RWPE1 (cell line): ENCODE results near the gene LRCH1.

Experiments used
- CTCF ChIA-PET: fragments of 350-600 bp; sonication (Branson Sonifier 250); formaldehyde crosslinking; extraction: SDS; loops from one replicate; lab custom pipeline; 2021; lab: Yijun Ruan, JAX
- POLR2A ChIA-PET: fragments of 400-600 bp; formaldehyde crosslinking; extraction: SDS; loops from one replicate; lab custom pipeline; 2020; ENCODE audit warnings: antibody characterized with exemption; ENCODE audit not compliant: low non-redundant PET; lab: Yijun Ruan, JAX
- DNase-seq: peaks from one replicate; pipeline ENCODE4 v3.0.0; 2012; ENCODE audit warnings: low spot score
- H3K27ac ChIP-seq: fragments of 450-650 bp; 2 replicates; pipeline ENCODE4 v1.5.1; 2017
- CTCF ChIP-seq: fragments of 450-650 bp; conservative IDR thresholded peaks from 2 replicates; pipeline ENCODE4 v1.5.1; 2017; ENCODE audit warnings: low read depth, mild to moderate bottlenecking

LRCH1 gene

DNA sequence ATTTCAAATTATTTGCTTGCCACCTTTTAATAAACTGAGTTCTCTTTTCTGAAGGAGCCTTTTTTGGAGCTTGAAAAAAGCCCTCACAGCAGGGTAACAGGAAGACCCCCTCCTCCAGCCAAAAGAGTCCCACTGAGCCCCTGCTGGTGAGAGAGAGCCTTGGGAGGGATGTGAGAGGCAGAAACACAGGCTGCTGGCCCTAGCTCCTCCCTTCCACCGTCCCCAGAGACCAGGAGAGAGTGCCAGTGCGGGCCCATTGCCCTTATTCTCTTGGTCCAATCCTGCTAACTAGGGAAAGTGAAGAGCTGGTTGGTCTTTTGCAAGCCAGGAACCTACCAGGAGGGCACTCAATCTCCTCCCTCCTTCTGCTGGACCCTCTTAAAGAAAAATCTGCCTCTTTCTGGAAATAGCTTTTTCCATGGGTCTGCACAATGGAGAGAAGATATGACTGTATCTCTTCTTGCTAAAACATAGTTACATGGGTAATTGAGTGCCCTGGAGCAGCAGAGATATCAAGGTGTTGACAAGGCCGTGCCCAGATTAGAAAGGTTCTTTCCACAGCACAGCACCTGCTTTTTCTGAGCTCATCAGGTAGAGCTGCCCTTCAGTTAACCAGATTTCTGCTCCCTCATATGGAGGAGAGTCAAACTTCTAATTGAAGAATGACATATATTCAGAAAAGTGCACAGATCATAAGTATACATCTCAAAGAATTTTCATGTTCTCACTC, 113.9 kb downstream of the LRCH1 start:
- no peak overlapping the region for H3K27ac ChIP-seq
- no peak for DNase-seq
- TF ChIP-seq CTCF, result no peak
- ChIA-PET CTCF (no interaction called here), POLR2A (interaction anchor here (0.5 kb wide), 1 partner anchor 1037 kb away, joined by 3 read pairs; no protein-coding TSS in a partner anchor)

DNA sequence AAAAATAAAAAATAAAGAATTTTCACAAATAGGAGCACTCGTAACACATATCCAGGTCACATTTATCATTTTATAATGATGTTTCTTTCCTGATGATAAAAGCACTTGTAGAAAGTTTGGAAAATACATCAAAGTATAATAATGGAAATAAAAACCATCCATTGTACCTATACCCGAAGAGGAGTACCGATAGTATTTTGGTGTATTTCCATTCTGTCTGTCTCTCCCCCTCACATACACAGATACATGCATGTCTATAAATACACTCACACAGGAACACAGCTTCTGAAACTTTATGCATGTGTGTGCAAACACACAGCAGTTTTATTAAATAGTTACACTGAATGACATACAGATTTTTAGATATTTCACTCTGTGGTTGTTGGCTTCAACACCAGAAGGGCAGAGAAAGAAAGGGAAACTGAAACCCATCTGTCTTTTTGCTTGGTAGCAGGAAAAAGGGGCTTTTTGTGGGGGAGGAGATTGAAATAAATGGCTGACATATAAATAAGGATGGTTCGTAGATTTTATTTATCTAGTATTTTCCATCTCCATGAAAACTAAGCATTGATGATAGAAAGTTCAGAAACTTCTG, 114.8 kb downstream of the LRCH1 start:
- CTCF ChIA-PET, result no interaction called here
- no peak for DNase-seq
- POLR2A ChIA-PET, result no interaction called here
- H3K27ac ChIP-seq, result no peak overlapping the region
- no peak for TF ChIP-seq CTCF

DNA sequence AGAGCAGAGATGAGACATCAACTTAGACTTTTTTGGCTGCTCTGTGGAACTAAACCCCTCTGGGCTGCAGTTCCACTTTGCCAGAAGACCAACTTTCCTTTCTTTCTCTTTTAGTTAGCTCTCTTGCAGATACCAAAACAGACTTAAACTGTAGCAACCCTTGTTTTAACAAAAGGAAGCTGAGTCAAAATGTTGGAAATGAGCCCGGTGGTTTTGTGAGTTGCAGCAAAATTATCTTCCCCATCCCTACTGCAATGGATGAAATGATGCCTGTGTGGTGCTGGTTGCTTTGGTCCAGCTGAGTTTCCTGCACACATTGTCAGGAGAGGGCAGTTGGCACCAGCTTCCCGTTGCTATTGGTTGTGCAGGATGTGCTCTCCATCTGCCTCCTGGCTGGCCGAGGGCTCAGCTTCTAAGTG, 115.3 kb downstream of the LRCH1 start:
- DNase-seq, result peak; percentile 10
- CTCF ChIA-PET, result no interaction called here

DNA sequence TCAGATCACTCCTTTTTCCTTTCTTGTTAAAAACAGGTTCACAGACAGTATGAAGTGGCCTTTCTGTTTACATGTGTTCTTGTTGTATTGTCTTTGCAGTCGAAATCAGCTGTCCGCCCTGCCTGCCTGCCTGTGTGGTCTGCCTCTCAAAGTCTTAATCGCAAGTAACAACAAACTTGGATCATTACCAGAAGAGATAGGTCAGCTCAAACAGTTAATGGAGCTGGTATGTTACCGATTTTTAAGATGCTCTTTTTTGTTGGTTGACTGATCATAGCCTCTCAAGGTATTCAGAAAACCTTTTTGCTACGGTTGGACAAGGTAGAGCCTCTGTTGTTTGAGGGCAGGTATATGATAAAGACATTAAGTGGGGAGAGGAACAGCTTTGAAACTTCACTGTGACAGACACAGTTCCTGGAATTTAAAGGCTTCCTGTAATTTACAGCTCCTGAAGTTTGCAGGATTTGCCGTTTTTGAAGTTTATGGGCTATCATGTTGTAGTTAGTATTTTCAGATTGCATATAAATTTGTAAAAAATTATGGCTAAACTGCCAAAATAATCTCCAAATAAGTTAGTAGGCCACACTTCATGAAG, 116.1 kb downstream of the LRCH1 start:
- ChIA-PET CTCF (interaction anchor here (0.5 kb wide), 1 partner anchor 1084 kb away, joined by 4 read pairs; no protein-coding TSS in a partner anchor), POLR2A (no interaction called here)
- no peak for TF ChIP-seq CTCF
- H3K27ac ChIP-seq, result no peak overlapping the region
- DNase-seq, result no peak

More for the DNA sequence above, 115.3 kb downstream of the LRCH1 start:
- H3K27ac ChIP-seq, result no peak overlapping the region
- no peak for TF ChIP-seq CTCF
- POLR2A ChIA-PET, result no interaction called here

GRCh38 chr13:46672338-46673090, 119.5 kb downstream of the LRCH1 start:
- H3K27ac ChIP-seq, result no peak overlapping the region
- CTCF ChIA-PET, result interaction anchor here (0.6 kb wide), 1 partner anchor 121 kb away, joined by 3 read pairs; no protein-coding TSS in a partner anchor
- POLR2A ChIA-PET, result no interaction called here
- TF ChIP-seq CTCF, result no peak
- DNase-seq, result no peak

- no peak for TF ChIP-seq CTCF
- POLR2A ChIA-PET, result interaction anchor here (0.7 kb wide), 1 partner anchor 391 kb away, joined by 6 read pairs; no protein-coding TSS in a partner anchor
- no peak for DNase-seq
- H3K27ac ChIP-seq, result no peak overlapping the region
- CTCF ChIA-PET, result no interaction called here
Observed at GRCh38 chr13:46675016-46675415, 122.0 kb downstream of the LRCH1 start.
